ENCODE data around the gene TGM3. TPM values are rescaled to one million over a fixed set of nuclear protein-coding genes. Genes with fewer than 3 reads are reported as not detected.

The TGM3 gene
- total and polyA plus RNA-seq, 12 donors, result 0.22 TPM; not detected in 11

DNA sequence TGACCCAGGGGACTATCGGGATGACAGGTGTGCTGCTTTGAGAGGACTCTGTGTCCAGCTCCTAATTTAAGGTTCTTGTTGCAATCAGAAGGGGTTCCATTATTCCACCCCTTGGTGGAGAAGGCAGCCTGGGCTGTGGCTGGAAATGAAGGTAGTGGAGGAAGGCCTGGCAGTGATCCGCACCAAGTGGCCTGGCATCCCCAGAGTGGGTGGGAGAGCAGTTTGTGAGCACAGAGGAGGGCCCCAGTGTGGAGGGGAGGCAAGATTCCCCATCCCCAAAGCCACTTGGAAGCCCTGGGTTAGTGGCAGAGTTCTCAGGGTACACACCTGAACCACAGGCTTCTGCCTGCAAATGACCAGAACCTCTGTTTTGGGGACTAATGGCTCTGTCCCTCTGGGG, 2.3 kb downstream of the TGM3 start:
- intact Hi-C loops (cut with DNase I), result no loop called here
- no peak overlapping the region for H3K4me3 ChIP-seq
- H3K9me3 ChIP-seq, result no peaks in the 10 kb centered on the region
- 96 to 97% methylated on average over 2 of the region's 2 CpGs for WGBS, 2 donors
- no peak overlapping the region for H3K27ac ChIP-seq
- DNase-seq (no peak), ATAC-seq (no peak)
- peaks cover 0 to 53% (median 0%) of the 10 kb centered on the region in 9 donors for H3K4me1 ChIP-seq
- TF ChIP-seq, protein P1, sequence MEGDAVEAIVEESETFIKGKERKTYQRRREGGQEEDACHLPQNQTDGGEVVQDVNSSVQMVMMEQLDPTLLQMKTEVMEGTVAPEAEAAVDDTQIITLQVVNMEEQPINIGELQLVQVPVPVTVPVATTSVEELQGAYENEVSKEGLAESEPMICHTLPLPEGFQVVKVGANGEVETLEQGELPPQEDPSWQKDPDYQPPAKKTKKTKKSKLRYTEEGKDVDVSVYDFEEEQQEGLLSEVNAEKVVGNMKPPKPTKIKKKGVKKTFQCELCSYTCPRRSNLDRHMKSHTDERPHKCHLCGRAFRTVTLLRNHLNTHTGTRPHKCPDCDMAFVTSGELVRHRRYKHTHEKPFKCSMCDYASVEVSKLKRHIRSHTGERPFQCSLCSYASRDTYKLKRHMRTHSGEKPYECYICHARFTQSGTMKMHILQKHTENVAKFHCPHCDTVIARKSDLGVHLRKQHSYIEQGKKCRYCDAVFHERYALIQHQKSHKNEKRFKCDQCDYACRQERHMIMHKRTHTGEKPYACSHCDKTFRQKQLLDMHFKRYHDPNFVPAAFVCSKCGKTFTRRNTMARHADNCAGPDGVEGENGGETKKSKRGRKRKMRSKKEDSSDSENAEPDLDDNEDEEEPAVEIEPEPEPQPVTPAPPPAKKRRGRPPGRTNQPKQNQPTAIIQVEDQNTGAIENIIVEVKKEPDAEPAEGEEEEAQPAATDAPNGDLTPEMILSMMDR (IDR thresholded peaks at IDR 0.05), result no peak
- no peaks in the 10 kb centered on the region for H3K36me3 ChIP-seq
- H3K27me3 ChIP-seq, result peaks cover 0 to 39% (median 13%) of the 10 kb centered on the region in 7 donors

GRCh38 chr20:2298701-2299100, 2.9 kb downstream of the TGM3 start:
- 65 to 66% methylated on average over 5 of the region's 5 CpGs for WGBS, 2 donors
- Histone ChIP-seq H3K27me3 (peaks cover 0 to 39% (median 13%) of the 10 kb centered on the region in 7 donors), H3K36me3 (no peaks in the 10 kb centered on the region), H3K4me1 (peaks cover 0 to 48% (median 0%) of the 10 kb centered on the region in 9 donors), H3K9me3 (no peaks in the 10 kb centered on the region), H3K27ac (peak overlapping the region in 1 of 10 donors; percentile 87), H3K4me3 (no peak overlapping the region)
- TF ChIP-seq, protein P1 (IDR thresholded peaks at IDR 0.05), result no peak
- intact Hi-C loops (cut with DNase I), result no loop called here
- DNase-seq (no peak), ATAC-seq (no peak)

DNA sequence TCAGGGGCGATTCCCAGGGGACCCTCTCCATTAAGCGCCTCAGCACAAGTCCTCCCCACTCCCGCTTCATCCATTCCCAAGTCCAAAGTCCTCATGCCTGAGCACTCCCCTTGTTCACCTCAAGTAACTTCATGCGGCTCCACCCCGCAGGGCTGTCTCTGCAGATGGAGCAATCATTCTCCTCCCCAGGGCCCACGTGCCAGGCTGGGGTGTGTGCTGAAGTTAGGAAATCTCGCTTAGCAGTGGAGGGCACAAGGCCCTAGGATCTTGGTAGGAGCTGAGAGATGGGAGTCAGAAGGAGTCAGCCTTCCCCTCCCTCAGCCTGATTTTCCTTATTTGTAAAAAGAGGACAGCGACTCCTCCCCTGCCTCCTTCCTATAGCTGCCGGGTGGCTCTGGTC, 3.5 kb downstream of the TGM3 start:
- Histone ChIP-seq H3K27me3 (peaks cover 0 to 41% (median 11%) of the 10 kb centered on the region in 7 donors), H3K4me1 (peaks cover 0 to 43% (median 0%) of the 10 kb centered on the region in 9 donors), H3K27ac (peak overlapping the region in 1 of 10 donors; percentile 87), H3K36me3 (no peaks in the 10 kb centered on the region), H3K9me3 (no peaks in the 10 kb centered on the region), H3K4me3 (no peak overlapping the region)
- intact Hi-C loops (cut with DNase I), result no loop called here
- DNase-seq (peak in 1 of 2 donors; percentile 27), ATAC-seq (peak in 2 of 8 donors; percentile 34 to 56)
- WGBS, 2 donors, result 69 to 70% methylated on average over 9 of the region's 9 CpGs
- TF ChIP-seq, protein P1 (IDR thresholded peaks at IDR 0.05), result no peak

- TF ChIP-seq, protein P1 (IDR thresholded peaks at IDR 0.05), result no peak
- H3K9me3 ChIP-seq, result no peaks in the 10 kb centered on the region
- H3K27ac ChIP-seq, result peak overlapping the region in 1 of 10 donors; percentile 87
- DNase-seq (no peak), ATAC-seq (no peak)
- peaks cover 0 to 47% (median 16%) of the 10 kb centered on the region in 7 donors for H3K27me3 ChIP-seq
- no peaks in the 10 kb centered on the region for H3K36me3 ChIP-seq
- intact Hi-C loops (cut with DNase I), result loop anchor here in 1 of 10 donors (10.0 kb wide), 1 partner anchor 45 kb away; no protein-coding TSS in a partner anchor
- H3K4me1 ChIP-seq, result peaks cover 0 to 43% (median 0%) of the 10 kb centered on the region in 9 donors
- H3K4me3 ChIP-seq, result no peak overlapping the region
Observed at GRCh38 chr20:2300002-2300401, 4.2 kb downstream of the TGM3 start.

All from heart right ventricle (tissue), 16 donors.